HG03135 (cell line): ENCODE results near the gene CASR.

Source experiments
- ATAC-seq: cut with Tn5 transposase; IDR thresholded peaks from one replicate; pipeline ENCODE4 v1.9.1; 2021; ENCODE audit warnings: mild to moderate bottlenecking, moderate library complexity; ENCODE audit not compliant: unreplicated experiment

The CASR gene

GRCh38 chr3:122213650-122214049 lies 30.2 kb downstream of the CASR start:
- no peak for ATAC-seq

- ATAC-seq: no peak
Measured at GRCh38 chr3:122214711-122215110, 31.2 kb downstream of the CASR start.

DNA sequence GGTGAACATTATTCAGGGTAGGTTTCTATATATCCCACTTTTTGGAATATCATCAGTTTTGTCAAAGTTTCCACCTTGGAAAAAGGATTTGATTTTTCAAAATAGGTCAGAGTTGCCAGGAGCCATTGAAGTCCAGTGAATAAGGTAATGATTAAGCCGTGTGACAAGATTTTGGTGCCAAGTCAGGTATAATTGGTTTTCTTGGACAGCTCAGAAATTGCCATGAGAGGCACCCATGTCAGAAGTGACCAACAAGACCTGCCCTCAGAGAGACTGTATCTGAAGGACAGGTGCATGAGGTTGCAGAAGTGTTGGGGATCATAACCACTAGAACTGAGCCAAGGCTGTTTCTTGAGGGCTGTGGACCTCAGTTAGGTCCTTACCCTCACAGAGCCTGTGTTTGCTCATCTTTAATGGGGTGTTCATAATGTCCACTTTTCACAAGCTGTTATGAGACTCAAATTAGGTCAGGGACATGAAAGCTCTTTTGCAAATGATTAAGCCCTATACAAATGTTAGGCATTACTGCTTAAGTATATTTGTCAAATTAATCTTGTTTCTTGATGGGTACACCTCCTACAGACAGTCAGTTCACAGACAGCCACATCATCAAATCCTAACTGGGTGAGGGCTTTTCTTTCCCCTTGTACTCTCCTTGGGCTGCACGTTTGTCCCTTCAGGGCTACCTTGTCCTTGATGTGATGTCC lies 32.3 kb downstream of the CASR start:
- ATAC-seq: no peak

- ATAC-seq: no peak
Measured at GRCh38 chr3:122217901-122218300, 34.4 kb downstream of the CASR start.

DNA sequence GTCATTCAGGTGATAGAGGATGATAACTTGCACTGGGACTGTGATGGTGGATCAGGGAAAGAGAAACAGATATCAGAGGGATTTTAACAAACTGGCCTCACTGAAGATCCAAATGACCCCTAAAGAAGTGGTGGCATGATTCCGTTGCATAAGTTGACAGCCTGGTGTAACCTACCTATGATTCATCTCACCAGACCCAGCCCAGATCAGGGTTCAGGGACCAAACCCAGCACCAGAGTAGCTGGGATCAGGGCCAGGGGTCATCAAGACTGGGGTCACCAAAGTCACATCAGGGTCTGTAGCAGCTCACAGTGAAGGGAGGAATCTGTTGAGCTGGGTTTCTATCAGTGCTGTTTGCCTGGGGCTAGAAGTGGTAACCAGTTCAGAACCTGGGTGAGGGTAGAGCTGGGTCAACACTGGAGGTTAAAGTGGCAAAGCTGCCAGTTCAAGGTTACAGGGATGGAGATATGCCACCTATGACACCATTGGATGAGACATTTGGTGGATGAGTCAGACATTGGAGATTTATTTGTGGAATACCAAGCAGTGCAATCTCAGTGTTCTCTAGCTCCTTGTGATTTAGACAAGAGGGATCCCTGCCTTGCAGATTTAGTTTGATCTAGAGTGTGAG lies 35.9 kb downstream of the CASR start:
- no peak for ATAC-seq

DNA sequence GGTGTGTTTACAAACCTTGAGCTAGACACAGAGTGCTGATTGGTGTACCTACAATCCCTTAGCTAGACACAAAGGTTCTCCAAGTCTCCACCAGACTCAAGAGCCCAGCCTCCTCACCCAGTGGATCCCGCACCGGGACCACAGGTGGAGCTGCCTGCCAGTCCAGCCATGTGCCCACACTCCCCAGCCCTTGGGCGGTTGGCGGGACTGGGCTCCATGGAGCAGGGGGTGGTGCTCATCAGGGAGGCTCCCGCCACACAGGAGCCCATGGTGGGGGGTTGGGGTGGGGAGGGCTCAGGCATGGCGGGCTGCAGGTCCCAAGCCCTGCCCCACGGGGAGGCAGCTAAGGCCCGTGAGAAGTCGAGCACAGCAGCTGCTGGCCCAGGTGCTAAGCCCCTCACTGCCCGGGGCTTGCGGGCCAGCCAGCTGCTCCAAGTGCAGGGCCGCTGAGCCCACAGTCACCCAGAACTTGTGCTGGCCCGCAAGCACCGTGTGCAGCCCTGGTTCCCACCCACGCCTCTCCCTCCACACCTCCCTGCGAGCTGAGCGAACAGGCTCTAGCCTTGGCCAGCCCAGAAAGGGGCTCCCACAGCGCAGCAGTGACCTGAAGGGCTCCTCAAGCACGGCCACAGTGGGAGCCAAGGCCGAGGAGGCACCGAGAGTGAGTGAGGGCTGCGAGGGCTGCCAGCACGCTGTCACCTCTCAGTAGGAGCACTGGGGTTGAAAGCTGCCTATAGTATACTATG lies 43.7 kb downstream of the CASR start:
- ATAC-seq: no peak

DNA sequence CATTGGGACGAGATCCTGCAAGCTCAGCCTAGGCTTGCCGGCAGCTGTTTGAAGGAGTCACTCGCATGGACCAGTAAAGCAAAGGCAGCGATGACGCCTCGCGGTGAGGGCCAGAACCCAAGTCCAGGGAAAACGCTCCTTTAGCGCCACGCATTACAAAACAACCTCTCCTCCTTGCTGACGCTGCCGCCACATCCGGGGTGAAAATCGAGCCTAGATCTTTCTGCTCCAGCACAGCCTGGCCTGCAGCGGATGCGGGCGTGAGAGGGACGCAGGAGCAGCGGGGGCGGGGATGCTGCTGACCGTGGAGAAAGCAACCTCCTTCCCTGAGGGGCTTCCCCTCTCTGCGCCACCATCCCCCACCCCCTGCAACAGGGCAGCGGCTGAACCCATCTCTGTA lies 46.7 kb downstream of the CASR start:
- ATAC-seq: no peak

DNA sequence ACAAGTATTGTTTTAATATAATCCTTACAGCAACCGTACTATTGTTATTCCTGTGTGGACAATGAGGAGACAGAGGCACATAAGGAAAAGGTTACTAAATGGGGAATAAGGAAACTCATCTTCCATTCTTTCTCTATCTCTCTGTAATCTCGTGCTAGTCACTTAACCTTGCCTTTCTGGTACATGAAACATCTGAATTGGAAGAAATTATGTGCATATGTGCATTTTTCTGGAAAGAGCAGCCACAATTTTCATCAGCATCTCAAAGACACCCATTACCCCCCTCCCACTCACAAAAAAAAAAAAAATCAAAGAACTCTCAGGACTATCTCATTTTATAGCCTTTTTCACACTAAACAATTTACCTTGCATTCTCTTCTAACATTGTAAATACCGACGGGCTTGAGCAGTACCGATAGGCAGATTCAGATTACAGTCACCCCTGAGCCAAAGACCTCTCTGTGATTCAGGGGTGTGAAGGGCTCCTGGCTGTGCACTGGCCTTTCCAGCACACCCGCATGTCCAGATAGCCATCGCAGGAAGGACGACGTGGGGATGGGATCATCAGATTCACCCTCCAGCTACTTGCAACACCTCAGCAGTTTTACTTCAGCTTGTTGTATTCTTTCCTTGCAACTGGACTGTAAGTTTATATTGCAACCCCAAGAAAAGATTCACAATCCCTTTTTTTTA lies 48.1 kb downstream of the CASR start:
- ATAC-seq: no peak

DNA sequence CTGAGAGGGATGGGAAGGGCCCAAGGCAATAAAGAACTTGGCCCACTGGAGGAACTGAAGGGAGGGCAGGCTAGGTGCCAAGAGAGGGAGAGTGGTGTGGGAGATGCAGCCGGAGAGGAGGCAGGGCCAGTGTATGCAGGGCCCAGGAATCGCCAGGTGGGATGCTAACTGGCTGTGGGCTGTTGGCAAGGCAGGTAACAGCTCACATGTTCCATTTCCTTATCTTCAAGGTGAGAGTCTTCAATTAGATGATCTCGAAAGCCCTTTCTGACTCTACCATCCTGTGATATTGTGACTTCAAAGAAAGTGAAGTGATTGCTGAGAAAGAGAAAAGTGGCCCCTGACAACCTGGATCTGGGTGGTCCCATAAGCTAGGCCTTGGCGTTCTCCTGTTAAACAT lies 49.0 kb downstream of the CASR start:
- ATAC-seq: no peak

- peak; percentile 72 for ATAC-seq
Measured at GRCh38 chr3:122233101-122233952, 49.9 kb downstream of the CASR start.

DNA sequence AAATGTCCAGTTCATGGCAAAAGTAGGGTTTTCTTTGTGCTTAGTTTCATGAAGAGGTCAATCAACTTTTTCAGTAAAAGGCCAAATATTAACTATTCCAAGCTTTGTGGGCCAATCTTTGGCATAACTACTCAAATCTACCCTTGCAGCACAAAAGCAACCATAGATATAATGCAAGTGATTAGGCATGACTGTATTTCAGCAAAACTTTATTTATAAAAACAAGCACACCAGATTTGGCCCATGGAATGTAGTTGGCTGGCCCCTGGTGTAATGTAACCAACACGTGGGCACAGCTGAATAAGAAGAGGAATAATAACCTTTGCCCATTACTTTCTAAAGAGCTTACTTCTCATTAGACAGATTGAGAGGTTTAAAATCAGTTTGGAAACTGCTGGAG lies 50.6 kb downstream of the CASR start:
- no peak for ATAC-seq

- ATAC-seq: no peak
Measured at GRCh38 chr3:122235147-122235546, 51.7 kb downstream of the CASR start.

GRCh38 chr3:122239112-122239511 lies 55.6 kb downstream of the CASR start:
- ATAC-seq: no peak

DNA sequence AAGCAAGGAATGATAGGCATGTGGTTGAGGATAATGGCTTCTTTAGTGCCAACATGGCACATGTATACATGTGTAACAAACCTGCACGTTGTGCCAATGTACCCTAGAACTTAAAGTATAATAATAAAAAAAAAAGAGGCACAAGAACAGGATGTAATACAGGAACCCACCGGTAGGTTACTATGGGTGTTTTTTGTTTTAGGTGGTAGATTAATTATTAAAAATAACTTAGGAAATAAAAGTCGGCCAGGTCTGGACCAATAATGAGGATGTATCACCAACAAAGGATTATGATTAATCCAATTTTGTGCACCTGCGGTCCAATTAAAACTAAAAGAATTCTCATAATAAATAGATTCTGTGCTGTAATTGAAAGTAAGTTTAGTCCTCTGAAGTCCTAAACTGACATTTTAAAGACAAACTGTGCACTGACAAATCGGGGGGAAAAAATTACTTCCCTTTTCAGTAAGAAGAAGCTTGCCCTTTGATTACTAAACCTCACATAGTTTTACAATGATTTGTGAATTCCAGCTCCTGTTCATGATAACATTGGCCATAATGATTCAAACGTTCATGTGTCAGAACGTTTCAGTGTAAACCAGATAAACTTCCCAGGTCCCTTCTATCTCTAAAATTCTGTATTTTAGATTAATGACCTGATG lies 62.2 kb downstream of the CASR start:
- no peak for ATAC-seq

GRCh38 chr3:122246199-122246598 lies 62.7 kb downstream of the CASR start:
- no peak for ATAC-seq

DNA sequence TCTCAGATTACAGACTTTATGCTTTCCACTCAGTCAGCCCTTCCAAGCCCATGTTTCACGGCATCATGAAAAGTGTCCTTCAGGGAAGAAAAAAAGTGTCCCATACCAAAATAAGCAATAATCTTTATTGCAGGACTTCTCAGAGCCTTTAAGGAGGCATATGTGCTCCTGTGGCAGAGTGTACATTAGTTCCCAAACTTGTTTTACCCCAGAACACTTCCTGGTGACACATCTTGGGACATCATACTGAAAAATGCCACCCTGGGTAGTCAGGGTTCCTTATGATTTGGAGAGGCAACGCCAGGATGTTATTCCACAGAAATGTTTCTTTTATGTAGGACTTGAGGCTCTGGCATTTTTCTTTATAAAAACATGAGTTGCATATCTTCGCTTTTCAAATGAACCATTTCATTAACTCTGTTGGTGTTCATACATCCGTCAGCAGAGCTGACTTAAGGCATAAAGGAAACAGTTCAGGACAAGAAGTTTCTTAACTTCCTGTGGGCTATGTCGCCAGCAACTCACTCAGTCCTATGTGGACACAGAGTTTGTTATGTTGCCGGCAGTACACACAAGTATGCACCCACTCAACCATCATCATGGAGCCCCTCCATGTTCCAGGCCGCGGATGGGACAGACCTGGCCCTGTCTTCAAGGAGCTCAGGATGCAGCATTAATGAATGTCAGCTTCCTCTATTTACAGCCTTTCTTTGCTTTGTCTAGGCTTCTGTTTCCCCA lies 63.8 kb downstream of the CASR start:
- no peak for ATAC-seq

DNA sequence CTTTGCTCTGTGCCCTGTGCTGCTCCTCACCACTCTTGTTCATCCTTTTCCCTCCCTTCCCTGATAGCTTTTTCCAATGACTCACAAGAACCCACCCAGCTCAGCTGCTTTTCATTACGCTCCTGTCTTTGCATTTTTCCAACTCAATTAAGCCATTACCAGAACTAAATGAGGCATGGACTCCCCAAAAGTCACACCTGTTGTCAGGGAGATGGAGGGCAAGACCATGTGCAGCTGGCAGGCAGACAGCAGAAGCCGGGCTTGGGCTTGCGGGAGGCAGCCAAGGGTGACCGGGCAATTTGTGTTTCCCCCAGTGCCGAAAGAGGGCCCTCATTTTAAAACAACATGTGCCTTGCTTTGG lies 64.3 kb downstream of the CASR start:
- ATAC-seq: no peak

DNA sequence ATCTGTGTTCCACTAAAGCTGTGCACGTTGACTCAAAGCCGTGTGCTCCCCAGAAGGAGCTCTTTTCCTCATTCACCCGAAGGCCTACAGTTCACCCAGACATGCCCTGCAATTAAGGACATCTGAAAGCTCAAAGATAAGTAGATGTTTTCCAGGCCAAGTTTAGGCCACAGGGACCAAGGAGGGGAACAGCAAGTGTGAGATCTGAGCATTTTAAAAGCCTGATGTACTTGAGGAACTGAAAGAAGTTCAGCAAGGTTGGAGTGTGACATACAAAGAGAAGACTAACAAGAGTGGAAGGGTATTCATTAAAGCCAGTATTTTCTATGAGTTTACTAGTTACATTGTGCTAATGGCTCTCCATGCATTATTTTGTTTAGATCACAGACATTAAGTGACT lies 68.0 kb downstream of the CASR start:
- no peak for ATAC-seq

GRCh38 chr3:122253581-122253980 lies 70.1 kb downstream of the CASR start:
- no peak for ATAC-seq
